CD4-positive, alpha-beta T cell (primary cell): ENCODE measurements around the gene PRMT1. TPM values are rescaled to one million over a fixed set of nuclear protein-coding genes. Genes with fewer than 3 reads are reported as not detected.

Experiments
- ATAC-seq: fragments of 200-7000 bp; cut with Tn5 transposase; one replicate; pipeline ENCODE4 v1.10.0; 2022; ENCODE audit warnings: mild to moderate bottlenecking; ENCODE audit not compliant: poor library complexity
- CTCF ChIA-PET: fragments of 350-600 bp; sonication (Branson Sonifier 250); formaldehyde crosslinking; loops from one replicate; lab custom pipeline; 2021; ENCODE audit warnings: antibody characterized with exemption, inconsistent platforms; lab: Charles Lee
- POLR2A ChIA-PET: fragments of 350-600 bp; sonication (Branson Sonifier 250); formaldehyde crosslinking; loops from one replicate; lab custom pipeline; 2021; ENCODE audit warnings: antibody characterized with exemption, inconsistent platforms; lab: Charles Lee
- DNase-seq, 14 experiments: peaks; one replicate each; pipeline ENCODE4 v3.0.0-alpha.2; 2013 to 2020; ENCODE audit warnings: mixed read lengths in 2 of 14
- H3K27ac ChIP-seq, 2 donors: one replicate each; pipeline versions ENCODE4 v1.5.1 to v1.7.0; 2013; ENCODE audit warnings: low read length in 2 of 2, low read depth in 1 of 2, mild to moderate bottlenecking in 1 of 2
- H3K27me3 ChIP-seq, 2 experiments: 1 replicate in 1 of 2; 2 replicates in 1 of 2; pipeline versions ENCODE4 v1.6.1 to v1.7.0; 2013; ENCODE audit warnings: low read length in 2 of 2, control low read depth in 1 of 2, mild to moderate bottlenecking in 1 of 2, moderate library complexity in 1 of 2; ENCODE audit not compliant: insufficient read depth in 2 of 2, control insufficient read depth in 1 of 2
- H3K36me3 ChIP-seq: one replicate; pipeline ENCODE4 v1.6.1; 2013; ENCODE audit warnings: low read length, control low read depth; ENCODE audit not compliant: insufficient read depth
- H3K4me1 ChIP-seq: one replicate; pipeline ENCODE4 v1.6.1; 2013; ENCODE audit warnings: low read length, control low read depth; ENCODE audit not compliant: insufficient read depth
- H3K4me3 ChIP-seq: one replicate; pipeline ENCODE4 v1.5.1; 2013; ENCODE audit warnings: mild to moderate bottlenecking, low read length, moderate library complexity
- H3K9me3 ChIP-seq, 2 experiments: 1 replicate in 1 of 2; 2 replicates in 1 of 2; pipeline versions ENCODE4 v1.6.1 to v1.7.0; 2013; ENCODE audit warnings: low read length in 2 of 2, mild to moderate bottlenecking in 2 of 2, control low read depth in 1 of 2, moderate library complexity in 1 of 2; ENCODE audit not compliant: control insufficient read depth in 1 of 2, insufficient read depth in 1 of 2
- H3K27ac Mint-ChIP-seq: one replicate; pipeline ENCODE4 v1.8.0; 2020; ENCODE audit warnings: mixed read lengths
- H3K27me3 Mint-ChIP-seq: one replicate; pipeline ENCODE4 v1.8.0; 2021; ENCODE audit warnings: mixed read lengths
- H3K36me3 Mint-ChIP-seq: one replicate; pipeline ENCODE4 v1.8.0; 2021; ENCODE audit warnings: low read depth, mixed read lengths
- H3K4me1 Mint-ChIP-seq: one replicate; pipeline ENCODE4 v1.8.0; 2021; ENCODE audit warnings: low read depth, mixed read lengths
- H3K4me3 Mint-ChIP-seq: one replicate; pipeline ENCODE4 v1.8.0; 2020; ENCODE audit warnings: mild to moderate bottlenecking, mixed read lengths
- H3K9me3 Mint-ChIP-seq: one replicate; pipeline ENCODE4 v1.8.0; 2020; ENCODE audit warnings: mixed read lengths
- intact Hi-C, 2 experiments: fragments of 100-400 bp; cut with DNase I in 1 of 2; cut with micrococcal nuclease in 1 of 2; formaldehyde crosslinking; loops; one replicate each; pipeline versions ENCODE4 v1.15.1 to v1.9.0; 2023 to 2025; cut with DNase I, micrococcal nuclease
- total RNA-seq, 174 experiments: library from RNA in 2 of 174; stranded (reverse) in 2 of 174; gene quantifications; one replicate each; pipeline ENCODE4 v1.2.3 and lab custom pipeline; 2021 to 2026
- TF ChIP-seq, protein P1 (sequence below): fragments of 200-600 bp; IDR thresholded peaks from one replicate; pipeline ENCODE4 v1.8.0; 2022; ENCODE audit warnings: antibody characterized with exemption, mild to moderate bottlenecking

The PRMT1 gene
- total RNA-seq, 2 experiments from 2014 or later = 41.5 to 46.4 TPM

DNA sequence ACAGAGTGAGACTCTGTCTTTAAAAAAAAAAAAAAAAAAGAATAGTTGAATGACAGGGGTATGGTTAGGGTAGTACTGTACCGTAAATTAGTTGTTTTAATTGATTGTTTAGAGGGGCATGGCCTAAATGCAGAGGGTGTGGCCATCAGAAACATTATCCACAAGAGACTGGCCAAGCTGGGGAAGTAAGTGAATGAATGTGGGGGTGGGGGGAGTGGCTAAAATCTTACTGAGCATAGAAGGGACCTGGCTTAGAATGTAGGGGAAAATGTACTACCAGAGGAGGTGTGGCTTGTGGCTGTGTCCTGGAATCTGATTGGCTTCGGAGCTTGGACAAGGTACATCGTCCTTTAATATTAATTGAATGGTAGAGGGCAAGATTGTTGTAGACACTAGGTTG is 7.6 kb upstream of the PRMT1 start:
- no peaks in the 10 kb centered on the region for H3K27me3 ChIP-seq
- no peak overlapping the region for H3K27ac ChIP-seq
- CTCF ChIA-PET = no interaction called here
- no peak overlapping the region for H3K4me3 Mint-ChIP-seq
- H3K27me3 Mint-ChIP-seq = no peaks in the 10 kb centered on the region
- intact Hi-C loops = loop anchor here in 1 of 2 experiments (10.0 kb wide), 1 partner anchor 1415 kb away; the partner anchor contains the start of gene CARD8
- no peak overlapping the region for H3K4me3 ChIP-seq
- peaks cover 23% of the 10 kb centered on the region for H3K4me1 ChIP-seq
- no peak for DNase-seq
- no peaks in the 10 kb centered on the region for H3K9me3 ChIP-seq
- ATAC-seq = no peak
- H3K36me3 ChIP-seq = no peaks in the 10 kb centered on the region
- H3K27ac Mint-ChIP-seq = no peak overlapping the region
- peaks cover 16% of the 10 kb centered on the region for H3K4me1 Mint-ChIP-seq
- no peaks in the 10 kb centered on the region for H3K9me3 Mint-ChIP-seq
- POLR2A ChIA-PET = no interaction called here
- peaks cover 18% of the 10 kb centered on the region for H3K36me3 Mint-ChIP-seq
- TF ChIP-seq, protein P1, sequence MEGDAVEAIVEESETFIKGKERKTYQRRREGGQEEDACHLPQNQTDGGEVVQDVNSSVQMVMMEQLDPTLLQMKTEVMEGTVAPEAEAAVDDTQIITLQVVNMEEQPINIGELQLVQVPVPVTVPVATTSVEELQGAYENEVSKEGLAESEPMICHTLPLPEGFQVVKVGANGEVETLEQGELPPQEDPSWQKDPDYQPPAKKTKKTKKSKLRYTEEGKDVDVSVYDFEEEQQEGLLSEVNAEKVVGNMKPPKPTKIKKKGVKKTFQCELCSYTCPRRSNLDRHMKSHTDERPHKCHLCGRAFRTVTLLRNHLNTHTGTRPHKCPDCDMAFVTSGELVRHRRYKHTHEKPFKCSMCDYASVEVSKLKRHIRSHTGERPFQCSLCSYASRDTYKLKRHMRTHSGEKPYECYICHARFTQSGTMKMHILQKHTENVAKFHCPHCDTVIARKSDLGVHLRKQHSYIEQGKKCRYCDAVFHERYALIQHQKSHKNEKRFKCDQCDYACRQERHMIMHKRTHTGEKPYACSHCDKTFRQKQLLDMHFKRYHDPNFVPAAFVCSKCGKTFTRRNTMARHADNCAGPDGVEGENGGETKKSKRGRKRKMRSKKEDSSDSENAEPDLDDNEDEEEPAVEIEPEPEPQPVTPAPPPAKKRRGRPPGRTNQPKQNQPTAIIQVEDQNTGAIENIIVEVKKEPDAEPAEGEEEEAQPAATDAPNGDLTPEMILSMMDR = no peak

DNA sequence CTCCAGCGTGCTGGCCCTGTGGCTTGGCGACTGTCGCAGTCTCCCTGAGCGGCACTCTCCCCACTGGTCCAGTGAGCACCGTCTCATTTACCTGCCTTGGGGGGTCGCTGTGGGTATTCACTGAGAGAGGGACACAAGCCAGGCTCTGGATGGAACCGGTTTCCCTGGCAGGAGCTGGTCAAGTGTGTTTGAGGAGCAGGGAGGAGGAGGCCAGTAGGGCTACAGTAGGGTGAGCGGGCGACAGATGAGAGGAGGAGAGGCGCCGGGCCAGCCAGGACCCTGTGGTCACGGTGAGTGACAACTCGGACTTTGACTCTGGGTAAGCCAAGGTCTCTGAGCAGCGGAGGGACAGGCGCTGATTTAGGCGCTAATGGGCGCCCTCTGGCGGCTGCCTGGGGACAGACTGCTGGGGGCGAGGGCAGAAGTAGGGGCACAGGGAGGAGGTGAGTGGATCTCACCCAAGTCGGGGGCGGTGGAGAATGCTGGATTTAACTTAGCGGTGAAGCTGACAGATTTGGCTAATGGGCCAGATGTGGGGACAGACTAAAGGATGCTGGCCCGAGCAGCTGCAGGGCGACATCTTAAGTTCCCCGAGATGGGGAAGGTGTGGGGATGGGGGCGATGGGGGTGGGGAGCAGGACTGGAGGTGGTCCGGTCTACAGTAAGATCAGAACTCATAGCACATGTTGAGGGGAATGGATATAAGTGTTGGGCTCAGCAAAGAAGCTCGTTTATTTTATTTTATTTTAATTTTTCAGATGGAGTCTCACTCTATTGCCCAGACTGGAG is 4.7 kb upstream of the PRMT1 start:
- TF ChIP-seq, protein P1 = peak; percentile 91
- Histone ChIP-seq H3K36me3 (no peaks in the 10 kb centered on the region), H3K27me3 (no peaks in the 10 kb centered on the region), H3K4me3 (no peak overlapping the region), H3K4me1 (peaks cover 17% of the 10 kb centered on the region), H3K27ac (no peak overlapping the region), H3K9me3 (no peaks in the 10 kb centered on the region)
- no peak for ATAC-seq
- H3K4me1 Mint-ChIP-seq = peaks cover 25% of the 10 kb centered on the region
- H3K4me3 Mint-ChIP-seq = peak overlapping the region; percentile 77
- peak overlapping the region; percentile 48 for H3K27ac Mint-ChIP-seq
- intact Hi-C loops = loop anchor here in 1 of 2 experiments (2.0 to 10.0 kb wide), 3 partner anchors 30 to 198 kb away; partner anchors contain the start of genes FLT3LG and SCAF1
- ChIA-PET CTCF (interaction anchor here (0.9 to 1.7 kb wide), 6 partner anchors 9 to 169 kb away, joined by 3 to 7 read pairs (median 4); partner anchors contain the start of genes AP2A1 and SCAF1), POLR2A (interaction anchor here (1.1 to 1.2 kb wide), 2 partner anchors 8 to 30 kb away, joined by 3 to 4 read pairs; partner anchors contain the start of gene SCAF1)
- DNase-seq = peak; percentile 58 to 86 (median 71)
- H3K9me3 Mint-ChIP-seq = no peaks in the 10 kb centered on the region
- no peaks in the 10 kb centered on the region for H3K27me3 Mint-ChIP-seq
- H3K36me3 Mint-ChIP-seq = peaks cover 14% of the 10 kb centered on the region

DNA sequence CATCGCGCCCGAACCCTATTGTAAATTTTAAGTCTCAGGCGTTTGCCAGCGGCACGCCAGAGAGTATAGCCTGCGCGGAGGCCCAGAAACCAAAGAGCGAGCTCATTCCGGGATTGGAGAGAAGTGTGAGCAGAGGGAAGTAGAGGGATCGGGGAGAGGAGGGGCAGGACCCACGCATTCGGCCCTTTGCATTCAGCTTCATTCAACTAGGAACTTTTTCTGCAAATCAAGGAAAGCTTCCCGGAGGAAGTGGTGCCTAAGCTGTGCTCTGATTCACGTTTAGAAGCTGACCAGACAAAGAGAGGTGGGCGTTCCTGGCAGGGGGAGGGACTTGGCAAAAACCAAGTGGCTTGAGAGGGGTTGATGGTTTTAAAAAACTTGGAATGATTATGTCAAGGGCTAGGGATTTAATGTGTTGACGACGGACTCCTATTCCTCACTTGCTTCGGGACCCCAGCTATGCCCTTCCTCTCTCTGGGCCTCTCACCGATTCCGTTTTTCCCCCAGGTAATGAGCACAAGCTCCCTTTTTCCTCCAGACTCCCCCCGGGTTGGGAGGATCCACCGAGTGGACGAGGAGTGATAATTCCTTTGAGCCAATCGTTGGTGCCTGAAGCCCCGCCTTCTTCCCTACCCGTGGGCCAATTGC is 811 bp upstream of the PRMT1 start:
- POLR2A ChIA-PET = interaction anchor here (0.7 to 6.6 kb wide), 36 partner anchors 8 to 224 kb away, joined by 3 to 92 read pairs (median 6); partner anchors contain the start of genes ADM5, AKT1S1, ALDH16A1 and AP2A1
- H3K4me3 ChIP-seq = peak overlapping the region; percentile 99
- no peaks in the 10 kb centered on the region for H3K9me3 ChIP-seq
- Mint-ChIP-seq H3K27me3 (no peaks in the 10 kb centered on the region), H3K9me3 (no peaks in the 10 kb centered on the region), H3K27ac (peak overlapping the region; percentile 97), H3K4me1 (peaks cover 47% of the 10 kb centered on the region), H3K4me3 (peak overlapping the region; percentile 97), H3K36me3 (peaks cover 33% of the 10 kb centered on the region)
- TF ChIP-seq, protein P1 = no peak
- peak overlapping the region; percentile 98 for H3K27ac ChIP-seq
- H3K4me1 ChIP-seq = peaks cover 53% of the 10 kb centered on the region
- H3K27me3 ChIP-seq = no peaks in the 10 kb centered on the region
- DNase-seq (peak in 4 of 14 experiments; percentile 39 to 82 (median 70)), ATAC-seq (peak; percentile 9)
- intact Hi-C loops = loop anchor here (1.0 to 10.0 kb wide), 6 partner anchors 35 to 284 kb away; partner anchors contain the start of genes FLT3LG (in 1 of the 2), PRR12 (in 1 of the 2) and RPS11 (in 1 of the 2)
- CTCF ChIA-PET = interaction anchor here (0.8 to 3.4 kb wide), 7 partner anchors 12 to 203 kb away, joined by 3 to 22 read pairs (median 4); partner anchors contain the start of gene RRAS
- H3K36me3 ChIP-seq = peaks cover 13% of the 10 kb centered on the region
